Endothelial cell of umbilical vein (primary cell): ENCODE measurements around the gene CXCR1. TPM values are rescaled to one million over a fixed set of nuclear protein-coding genes. Genes with fewer than 3 reads are reported as not detected.

Experiments
- BruUV-seq: library from RNA; stranded (reverse); fragments of 400-500 nt; replicated peaks from 2 replicates; lab custom pipeline; 2021; lab: Mats Ljungman, UMichigan
- CTCF ChIA-PET: fragments of 300-600, 350-600 bp; sonication (Branson Sonifier 250); formaldehyde crosslinking; loops from one replicate; lab custom pipeline; 2021; ENCODE audit warnings: antibody characterized with exemption, inconsistent platforms; lab: Charles Lee
- POLR2A ChIA-PET: fragments of 300-600, 350-600 bp; sonication (Branson Sonifier 250); formaldehyde crosslinking; loops from one replicate; lab custom pipeline; 2021; ENCODE audit warnings: antibody characterized with exemption, inconsistent platforms; lab: Charles Lee
- DNase-seq: peaks from one replicate; pipeline ENCODE4 v3.0.0-alpha.2; 2011; ENCODE audit warnings: low read depth, low spot score
- FAIRE-seq: peaks from 2 replicates; lab custom pipeline; 2011; peaks lifted over from hg19 to GRCh38; lab: Jason Lieb, UNC
- H2AFZ ChIP-seq: 2 replicates; pipeline ENCODE4 v1.6.0; 2012; ENCODE audit warnings: low read depth, low read length, control low read depth, inconsistent platforms
- H3K27ac ChIP-seq: 2 replicates; pipeline ENCODE4 v1.5.1; 2011; ENCODE audit warnings: low read depth, mild to moderate bottlenecking, control low read depth, low read length, moderate library complexity; ENCODE audit not compliant: insufficient read depth
- H3K27me3 ChIP-seq, 2 experiments: 2 replicates each; pipeline versions ENCODE4 v1.6.0 to v1.6.1; 2011; ENCODE audit warnings: low read length in 2 of 2, mixed read lengths in 1 of 2; ENCODE audit not compliant: control insufficient read depth in 2 of 2, insufficient read depth in 2 of 2
- H3K36me3 ChIP-seq, 2 experiments: 2 replicates in 1 of 2; 3 replicates in 1 of 2; pipeline ENCODE4 v1.5.1; 2011; ENCODE audit warnings: low read length in 2 of 2, mild to moderate bottlenecking in 1 of 2, moderate library complexity in 1 of 2; ENCODE audit not compliant: control insufficient read depth in 2 of 2, insufficient read depth in 2 of 2; ENCODE audit errors: extremely low read depth in 1 of 2
- H3K4me1 ChIP-seq: 3 replicates; pipeline ENCODE4 v1.5.1; 2011; ENCODE audit warnings: mild to moderate bottlenecking, low read length; ENCODE audit not compliant: control insufficient read depth, insufficient read depth; ENCODE audit errors: extremely low read depth
- H3K4me2 ChIP-seq: 2 replicates; pipeline ENCODE4 v1.6.1; 2011; ENCODE audit warnings: low read length, control low read depth, mixed read lengths; ENCODE audit not compliant: insufficient read depth
- H3K4me3 ChIP-seq, 3 experiments: fragments of 200-600 bp in 1 of 3; sonication (generic), shearing (Covaris generic) in 1 of 3; replicated peaks in 1 of 3; 2 replicates each; pipeline ENCODE4 v1.5.1; 2011 to 2016; ENCODE audit warnings: control low read depth in 3 of 3, low read length in 3 of 3, mild to moderate bottlenecking in 2 of 3, inconsistent platforms in 1 of 3, low read depth in 1 of 3, moderate library complexity in 1 of 3; ENCODE audit not compliant: insufficient read depth in 1 of 3
- H3K79me2 ChIP-seq: 2 replicates; pipeline ENCODE4 v1.6.0; 2012; ENCODE audit warnings: low read length, inconsistent platforms; ENCODE audit not compliant: control insufficient read depth, insufficient read depth
- H3K9ac ChIP-seq: replicated peaks from 2 replicates; pipeline ENCODE3; 2011; ENCODE audit warnings: low read length, control low read depth; ENCODE audit not compliant: insufficient read depth; ENCODE audit errors: extremely low read depth
- H3K9me1 ChIP-seq: replicated peaks from 3 replicates; pipeline ENCODE4 v1.6.0; 2011; ENCODE audit warnings: mild to moderate bottlenecking, low read length; ENCODE audit not compliant: control insufficient read depth, insufficient read depth; ENCODE audit errors: extremely low read depth
- H3K9me3 ChIP-seq: replicated peaks from 2 replicates; pipeline ENCODE4 v1.5.1; 2012; ENCODE audit warnings: low read length, inconsistent platforms; ENCODE audit not compliant: control insufficient read depth, insufficient read depth
- H4K20me1 ChIP-seq: replicated peaks from 2 replicates; pipeline ENCODE3; 2011; ENCODE audit warnings: mild to moderate bottlenecking, low read length; ENCODE audit not compliant: control insufficient read depth, insufficient read depth; ENCODE audit errors: extremely low read depth
- CTCF ChIP-seq, 2 donors: IDR thresholded peaks; 1 replicate in 1 of 2; 2 replicates in 1 of 2; pipeline ENCODE4 v1.5.1; 2011; ENCODE audit warnings: low read length in 2 of 2, mild to moderate bottlenecking in 2 of 2, moderate library complexity in 2 of 2, control low read depth in 1 of 2, inconsistent platforms in 1 of 2, low read depth in 1 of 2; ENCODE audit not compliant: insufficient read depth in 1 of 2; ENCODE audit errors: extremely low read depth in 1 of 2
- EZH2 ChIP-seq: IDR thresholded peaks from 2 replicates; pipeline ENCODE4 v1.6.1; 2012; ENCODE audit warnings: borderline replicate concordance, low read depth, mild to moderate bottlenecking, moderate library complexity, low read length, inconsistent platforms; ENCODE audit not compliant: severe bottlenecking
- FOS ChIP-seq: IDR thresholded peaks from 2 replicates; pipeline ENCODE4 v1.6.1; 2011; ENCODE audit warnings: mild to moderate bottlenecking, low read length, moderate library complexity, borderline replicate concordance; ENCODE audit not compliant: insufficient read depth
- GATA2 ChIP-seq: IDR thresholded peaks from 2 replicates; pipeline ENCODE4 v1.7.0; 2011; ENCODE audit warnings: low read depth, mild to moderate bottlenecking, moderate library complexity, mixed read lengths, low read length; ENCODE audit not compliant: insufficient read length, insufficient read depth
- JUN ChIP-seq: IDR thresholded peaks from 2 replicates; pipeline ENCODE4 v1.6.1; 2011; ENCODE audit warnings: borderline replicate concordance, low read depth; ENCODE audit not compliant: insufficient read length, insufficient read depth
- MAX ChIP-seq: IDR thresholded peaks from 2 replicates; pipeline ENCODE4 v1.6.1; 2011; ENCODE audit not compliant: insufficient read depth, insufficient read length
- MYC ChIP-seq: IDR thresholded peaks from one replicate; pipeline ENCODE4 v1.6.1; 2011; ENCODE audit warnings: mild to moderate bottlenecking, low read depth, low read length
- POLR2A ChIP-seq: IDR thresholded peaks from 2 replicates; pipeline ENCODE4 v1.6.1; 2012; ENCODE audit warnings: low read depth, mild to moderate bottlenecking, control low read depth, low read length
- POLR2AphosphoS5 ChIP-seq: IDR thresholded peaks from 2 replicates; pipeline ENCODE4 v1.6.1; 2012; ENCODE audit warnings: low read depth, mild to moderate bottlenecking, control low read depth, low read length, moderate library complexity; ENCODE audit not compliant: insufficient read depth
- dilution Hi-C: fragments of 300-500 bp; cut with MboI; formaldehyde crosslinking; loops from one replicate; pipeline ENCODE4 v1.15.0; 2019; ENCODE audit warnings: low sequenced_read_pairs; ENCODE audit not compliant: extremely low pct_ligation_motif_present
- intact Hi-C: fragments of 100-400 bp; cut with micrococcal nuclease; formaldehyde crosslinking; loops from one replicate; pipeline ENCODE4 v1.10.0; 2022
- polyA plus RNA-seq, 4 experiments: library from polyadenylated mRNA; depleted of rRNA in 3 of 4; stranded (reverse) in 3 of 4; unstranded in 1 of 4; fragments of >200 nt; gene quantifications; 2 replicates each; pipeline versions ENCODE4 v1.2.1 to v1.2.3, GENCODE V29; 2011 to 2012; ENCODE audit warnings: missing spikeins in 1 of 4
- total RNA-seq: library from RNA; stranded (reverse); gene quantifications from 2 replicates; pipeline ENCODE4 v1.2.3, GENCODE V29; 2021

Gene CXCR1
- total and polyA plus RNA-seq, 2 donors (not counting 3 experiments of a cell fraction or from before 2014, with no cell fraction given), result not detected

- Histone ChIP-seq H3K4me2 (no peak overlapping the region), H4K20me1 (no peaks in the 10 kb centered on the region), H3K9me3 (no peaks in the 10 kb centered on the region), H3K27ac (no peak overlapping the region), H2AFZ (no peak overlapping the region), H3K27me3 (peaks cover 5 to 14% of the 10 kb centered on the region in 2 experiments), H3K9me1 (no peaks in the 10 kb centered on the region), H3K9ac (no peak overlapping the region), H3K4me1 (no peaks in the 10 kb centered on the region), H3K36me3 (no peaks in the 10 kb centered on the region), H3K79me2 (no peaks in the 10 kb centered on the region), H3K4me3 (no peak overlapping the region)
- dilution Hi-C loops, result no loop called here
- DNase-seq (no peak), FAIRE-seq (no peak)
- ChIA-PET POLR2A (no interaction called here), CTCF (interaction anchor here (1.2 to 1.3 kb wide), 2 partner anchors 11 kb away, joined by 3 to 4 read pairs; no protein-coding TSS in a partner anchor)
- BruUV-seq, result no TSS peak
- intact Hi-C loops, result no loop called here
- TF ChIP-seq JUN, result no peak
- no peak for TF ChIP-seq CTCF (IDR thresholded peaks at IDR 0.05; ENCODE audit: extremely low read depth in 1 of 2, insufficient read depth in 1 of 2, low read depth in 1 of 2, low read length in 2 of 2)
- TF ChIP-seq MYC, result no peak
- TF ChIP-seq POLR2AphosphoS5, result no peak
- no peak for TF ChIP-seq MAX
- TF ChIP-seq FOS, result no peak
- no peak for TF ChIP-seq EZH2
- no peak for TF ChIP-seq GATA2
- TF ChIP-seq POLR2A, result no peak
Measured at GRCh38 chr2:218180467-218181114, 13.8 kb upstream of the CXCR1 start.
